SK-N-SH treated with all-trans-retinoic acid at 6 μM for 48 hours (cell line): ENCODE results near the gene NRK.

Experiments used
- ARNTL ChIP-seq: fragments of 450-650 bp; formaldehyde crosslinking; IDR thresholded peaks from 2 replicates; pipeline ENCODE4 v1.5.0; 2020; ENCODE audit warnings: low read depth, mild to moderate bottlenecking, moderate library complexity, borderline replicate concordance
- RARB ChIP-seq: fragments of 250-450 bp; sonication (Bioruptor Pico); IDR thresholded peaks from 2 replicates; pipeline ENCODE4 v1.8.0; 2021; ENCODE audit warnings: mild to moderate bottlenecking, moderate library complexity
- TF ChIP-seq, protein P1 (sequence below): fragments of 250-450 bp; sonication (Bioruptor Pico); IDR thresholded peaks from 2 replicates; pipeline ENCODE4 v1.8.0; 2020; ENCODE audit warnings: mild to moderate bottlenecking, moderate library complexity, borderline replicate concordance
- TF ChIP-seq, protein P2 (sequence below): fragments of 250-450 bp; sonication (Bioruptor Pico); IDR thresholded peaks from 2 replicates; pipeline ENCODE4 v1.5.0; 2020; ENCODE audit warnings: mild to moderate bottlenecking, moderate library complexity

DNA sequence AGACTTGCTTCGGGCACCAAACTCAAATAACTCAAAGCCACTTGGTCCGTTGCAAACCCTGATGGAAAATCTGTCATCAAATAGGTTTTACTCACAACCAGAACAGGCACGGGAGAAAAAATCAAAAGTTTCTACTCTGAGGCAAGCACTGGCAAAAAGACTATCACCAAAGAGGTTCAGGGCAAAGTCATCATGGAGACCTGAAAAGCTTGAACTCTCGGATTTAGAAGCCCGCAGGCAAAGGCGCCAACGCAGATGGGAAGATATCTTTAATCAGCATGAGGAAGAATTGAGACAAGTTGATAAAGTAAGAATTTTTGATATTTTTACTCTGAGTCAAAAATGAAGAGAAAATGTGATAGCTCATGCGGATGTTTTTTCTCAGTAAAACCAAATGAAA is 87.2 kb downstream of the NRK start:
- TF ChIP-seq, protein P1, sequence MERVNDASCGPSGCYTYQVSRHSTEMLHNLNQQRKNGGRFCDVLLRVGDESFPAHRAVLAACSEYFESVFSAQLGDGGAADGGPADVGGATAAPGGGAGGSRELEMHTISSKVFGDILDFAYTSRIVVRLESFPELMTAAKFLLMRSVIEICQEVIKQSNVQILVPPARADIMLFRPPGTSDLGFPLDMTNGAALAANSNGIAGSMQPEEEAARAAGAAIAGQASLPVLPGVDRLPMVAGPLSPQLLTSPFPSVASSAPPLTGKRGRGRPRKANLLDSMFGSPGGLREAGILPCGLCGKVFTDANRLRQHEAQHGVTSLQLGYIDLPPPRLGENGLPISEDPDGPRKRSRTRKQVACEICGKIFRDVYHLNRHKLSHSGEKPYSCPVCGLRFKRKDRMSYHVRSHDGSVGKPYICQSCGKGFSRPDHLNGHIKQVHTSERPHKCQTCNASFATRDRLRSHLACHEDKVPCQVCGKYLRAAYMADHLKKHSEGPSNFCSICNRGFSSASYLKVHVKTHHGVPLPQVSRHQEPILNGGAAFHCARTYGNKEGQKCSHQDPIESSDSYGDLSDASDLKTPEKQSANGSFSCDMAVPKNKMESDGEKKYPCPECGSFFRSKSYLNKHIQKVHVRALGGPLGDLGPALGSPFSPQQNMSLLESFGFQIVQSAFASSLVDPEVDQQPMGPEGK (CRISPR knock-in tag): no peak
- TF ChIP-seq, protein P2, sequence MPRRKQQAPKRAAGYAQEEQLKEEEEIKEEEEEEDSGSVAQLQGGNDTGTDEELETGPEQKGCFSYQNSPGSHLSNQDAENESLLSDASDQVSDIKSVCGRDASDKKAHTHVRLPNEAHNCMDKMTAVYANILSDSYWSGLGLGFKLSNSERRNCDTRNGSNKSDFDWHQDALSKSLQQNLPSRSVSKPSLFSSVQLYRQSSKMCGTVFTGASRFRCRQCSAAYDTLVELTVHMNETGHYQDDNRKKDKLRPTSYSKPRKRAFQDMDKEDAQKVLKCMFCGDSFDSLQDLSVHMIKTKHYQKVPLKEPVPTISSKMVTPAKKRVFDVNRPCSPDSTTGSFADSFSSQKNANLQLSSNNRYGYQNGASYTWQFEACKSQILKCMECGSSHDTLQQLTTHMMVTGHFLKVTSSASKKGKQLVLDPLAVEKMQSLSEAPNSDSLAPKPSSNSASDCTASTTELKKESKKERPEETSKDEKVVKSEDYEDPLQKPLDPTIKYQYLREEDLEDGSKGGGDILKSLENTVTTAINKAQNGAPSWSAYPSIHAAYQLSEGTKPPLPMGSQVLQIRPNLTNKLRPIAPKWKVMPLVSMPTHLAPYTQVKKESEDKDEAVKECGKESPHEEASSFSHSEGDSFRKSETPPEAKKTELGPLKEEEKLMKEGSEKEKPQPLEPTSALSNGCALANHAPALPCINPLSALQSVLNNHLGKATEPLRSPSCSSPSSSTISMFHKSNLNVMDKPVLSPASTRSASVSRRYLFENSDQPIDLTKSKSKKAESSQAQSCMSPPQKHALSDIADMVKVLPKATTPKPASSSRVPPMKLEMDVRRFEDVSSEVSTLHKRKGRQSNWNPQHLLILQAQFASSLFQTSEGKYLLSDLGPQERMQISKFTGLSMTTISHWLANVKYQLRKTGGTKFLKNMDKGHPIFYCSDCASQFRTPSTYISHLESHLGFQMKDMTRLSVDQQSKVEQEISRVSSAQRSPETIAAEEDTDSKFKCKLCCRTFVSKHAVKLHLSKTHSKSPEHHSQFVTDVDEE (CRISPR knock-in tag): no peak
- no peak for TF ChIP-seq RARB (CRISPR knock-in tag)
- TF ChIP-seq ARNTL (CRISPR knock-in tag): no peak
